ENCODE data around the gene GPR37. TPM values are rescaled to one million over a fixed set of nuclear protein-coding genes. Genes with fewer than 3 reads are reported as not detected.
A peak's percentile ranks its signal among the peaks of the same experiment; 100 is the strongest.

The GPR37 gene
- total RNA-seq, 2 experiments from 2014 or later: not detected

DNA sequence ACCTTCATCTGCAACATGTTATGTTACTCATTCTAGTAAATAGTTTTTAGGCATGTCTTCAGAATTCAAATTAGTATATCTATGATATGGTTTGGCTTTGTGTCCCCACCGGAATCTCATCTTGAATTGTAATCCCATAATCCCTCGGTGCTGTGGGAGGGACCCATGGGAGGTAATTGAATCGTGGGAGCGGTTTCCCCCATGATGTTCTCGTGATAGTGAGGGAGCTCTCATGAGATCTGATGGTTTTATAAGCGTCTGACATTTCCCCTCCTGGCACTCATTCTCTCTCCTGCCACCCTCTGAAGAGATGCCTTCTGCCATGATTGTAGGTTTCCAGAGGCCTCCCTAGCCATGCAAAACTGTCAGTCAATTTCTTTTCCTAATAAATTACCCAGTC is 20.4 kb upstream of the GPR37 start:
- DNase-seq (no peak), ATAC-seq (no peak)
- ChIA-PET POLR2A (no interaction called here), CTCF (interaction anchor here (0.8 to 1.3 kb wide), 2 partner anchors 88 to 626 kb away, joined by 3 read pairs; no protein-coding TSS in a partner anchor)
- TF ChIP-seq CTCF (IDR thresholded peaks at IDR 0.05): no peak
- no peaks in the 10 kb centered on the region for H3K9me3 Mint-ChIP-seq
- peaks cover 21% of the 10 kb centered on the region for H3K27me3 Mint-ChIP-seq
- no peak overlapping the region for H3K27ac Mint-ChIP-seq
- H3K4me3 Mint-ChIP-seq: no peak overlapping the region
- intact Hi-C loops (cut with micrococcal nuclease): no loop called here
- no peaks in the 10 kb centered on the region for H3K36me3 Mint-ChIP-seq (ENCODE audit: low read depth)
- no peaks in the 10 kb centered on the region for H3K4me1 Mint-ChIP-seq (ENCODE audit: low read depth)

DNA sequence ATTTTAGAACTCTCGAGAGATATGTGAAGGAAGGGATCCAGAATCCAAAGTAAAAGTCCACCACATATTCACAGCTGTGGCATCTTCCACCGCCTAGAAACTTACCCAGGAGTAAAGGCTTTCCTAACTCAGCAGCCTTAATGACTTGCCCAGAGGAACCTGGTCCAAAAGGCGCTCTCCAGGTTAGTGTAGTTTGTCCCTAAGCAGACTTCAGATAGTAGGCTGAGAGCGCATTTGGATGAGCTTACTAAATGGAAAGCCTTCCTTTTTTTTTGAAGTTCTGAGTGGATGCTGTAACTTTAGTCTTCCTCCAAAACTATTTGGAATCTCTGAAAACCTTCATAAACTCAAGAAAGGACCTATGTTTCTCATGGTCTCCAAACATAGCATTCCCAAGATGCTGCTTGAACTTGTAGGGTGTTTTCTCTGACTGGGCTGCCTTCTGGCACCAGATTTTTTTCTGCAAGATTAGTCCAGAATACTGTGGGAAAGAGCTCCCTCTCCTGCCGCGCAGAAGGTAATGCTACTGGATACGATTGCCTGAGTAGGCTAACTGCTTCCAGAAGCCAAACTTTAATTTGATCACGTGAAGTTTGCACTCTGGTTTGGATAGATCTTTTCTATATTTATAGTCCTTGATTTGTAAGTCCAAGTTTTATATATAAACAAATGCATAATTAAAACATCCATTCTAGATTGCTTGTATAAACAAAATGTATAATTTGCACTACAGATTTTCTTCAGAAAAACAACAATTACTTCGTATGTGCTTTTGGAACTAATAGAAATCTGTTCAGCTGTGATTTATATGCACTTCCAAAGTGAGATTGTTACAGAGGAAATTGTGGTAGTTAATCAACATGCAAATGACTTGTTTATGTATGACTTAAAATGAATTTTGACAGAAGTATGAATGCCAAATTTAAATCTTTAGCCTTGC is 19.6 kb upstream of the GPR37 start:
- TF ChIP-seq CTCF (IDR thresholded peaks at IDR 0.05): peak; percentile 68
- POLR2A ChIA-PET: no interaction called here
- ATAC-seq (peak; percentile 49), DNase-seq (peak; percentile 35)
- peaks cover 17% of the 10 kb centered on the region for H3K27me3 Mint-ChIP-seq
- H3K9me3 Mint-ChIP-seq: no peaks in the 10 kb centered on the region
- CTCF ChIA-PET: interaction anchor here (0.7 to 1.3 kb wide), 8 partner anchors 13 to 683 kb away, joined by 3 to 4 read pairs (median 3); no protein-coding TSS in a partner anchor
- no peak overlapping the region for H3K27ac Mint-ChIP-seq
- no peak overlapping the region for H3K4me3 Mint-ChIP-seq
- no peaks in the 10 kb centered on the region for H3K36me3 Mint-ChIP-seq (ENCODE audit: low read depth)
- intact Hi-C loops (cut with micrococcal nuclease): no loop called here
- no peaks in the 10 kb centered on the region for H3K4me1 Mint-ChIP-seq (ENCODE audit: low read depth)

GRCh38 chr7:124783271-124783670 is 17.7 kb upstream of the GPR37 start:
- DNase-seq: no peak
- Mint-ChIP-seq H3K27me3 (peaks cover 6% of the 10 kb centered on the region), H3K4me3 (no peak overlapping the region), H3K4me1 (ENCODE audit: low read depth) (no peaks in the 10 kb centered on the region), H3K27ac (no peak overlapping the region), H3K36me3 (ENCODE audit: low read depth) (no peaks in the 10 kb centered on the region), H3K9me3 (no peaks in the 10 kb centered on the region)
- ATAC-seq: no peak
- no peak for TF ChIP-seq CTCF (IDR thresholded peaks at IDR 0.05)
- intact Hi-C loops (cut with micrococcal nuclease): no loop called here
- POLR2A ChIA-PET: no interaction called here
- CTCF ChIA-PET: no interaction called here

- Mint-ChIP-seq H3K36me3 (ENCODE audit: low read depth) (no peaks in the 10 kb centered on the region), H3K27me3 (peaks cover 10% of the 10 kb centered on the region), H3K9me3 (no peaks in the 10 kb centered on the region), H3K27ac (no peak overlapping the region), H3K4me3 (no peak overlapping the region), H3K4me1 (ENCODE audit: low read depth) (no peaks in the 10 kb centered on the region)
- no peak for ATAC-seq
- DNase-seq: no peak
- TF ChIP-seq CTCF (IDR thresholded peaks at IDR 0.05): no peak
- ChIA-PET CTCF (no interaction called here), POLR2A (no interaction called here)
- intact Hi-C loops (cut with micrococcal nuclease): no loop called here
Measured at GRCh38 chr7:124781907-124782734, 16.5 kb upstream of the GPR37 start.

DNA sequence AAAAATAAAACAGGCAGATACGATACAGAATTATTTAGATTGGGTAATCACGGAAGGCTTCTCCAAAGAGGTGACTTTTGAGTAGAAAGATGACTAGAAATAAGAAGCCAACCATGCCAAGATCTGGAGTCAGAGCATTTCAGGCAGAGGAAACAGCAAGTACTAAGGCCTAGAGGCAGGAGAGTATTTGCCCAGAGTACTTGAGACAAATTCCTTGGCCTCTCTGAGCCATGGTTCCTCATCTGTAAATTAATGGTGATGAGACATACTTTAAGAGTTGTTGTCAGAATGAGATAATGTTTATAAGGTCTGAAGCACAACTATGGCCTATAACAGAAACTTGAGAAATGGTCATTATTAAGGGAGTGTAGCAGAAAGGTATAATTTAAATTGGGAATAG is 15.8 kb upstream of the GPR37 start:
- intact Hi-C loops (cut with micrococcal nuclease): no loop called here
- Mint-ChIP-seq H3K9me3 (no peaks in the 10 kb centered on the region), H3K27ac (no peak overlapping the region), H3K4me3 (no peak overlapping the region), H3K27me3 (peaks cover 10% of the 10 kb centered on the region), H3K36me3 (ENCODE audit: low read depth) (no peaks in the 10 kb centered on the region), H3K4me1 (ENCODE audit: low read depth) (no peaks in the 10 kb centered on the region)
- no peak for TF ChIP-seq CTCF (IDR thresholded peaks at IDR 0.05)
- DNase-seq (no peak), ATAC-seq (no peak)
- POLR2A ChIA-PET: no interaction called here
- CTCF ChIA-PET: no interaction called here

Measured in activated CD8-positive, alpha-beta T cell treated with anti-CD3 and anti-CD28 coated beads for 36 hours (primary cell).